Measurements from ENCODE around the gene PCMT1.
"Not testable (repeated sequence)": the region's sequence is repeated elsewhere in the genome, so short reads cannot be mapped to it uniquely, and the experiment has no call there.

Gene PCMT1

GRCh38 chr6:149823013-149823412 lies 73.5 kb downstream of the PCMT1 start:
- no peak for DNase-seq

DNA sequence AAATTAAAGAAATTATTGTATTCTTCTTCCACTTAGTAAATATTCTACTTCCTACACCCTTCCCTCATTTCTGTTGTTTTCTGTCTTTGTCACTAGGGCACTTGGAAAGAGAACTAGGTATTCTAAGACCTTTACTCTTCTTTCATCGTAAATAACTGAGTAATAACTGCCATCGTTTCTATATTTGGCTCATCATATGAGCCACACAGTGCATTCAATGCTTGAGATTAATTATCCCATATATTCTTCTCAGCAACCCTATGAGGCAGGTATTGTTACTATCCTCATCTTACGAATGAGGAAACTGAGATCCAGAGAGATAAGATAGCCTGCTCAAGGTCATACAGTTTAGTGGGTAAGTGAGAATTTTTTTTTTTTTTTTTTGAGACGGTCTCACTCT lies 75.8 kb downstream of the PCMT1 start:
- no peak for DNase-seq

- DNase-seq, result no peak
Observed at GRCh38 chr6:149830731-149831307, 81.3 kb downstream of the PCMT1 start.

DNA sequence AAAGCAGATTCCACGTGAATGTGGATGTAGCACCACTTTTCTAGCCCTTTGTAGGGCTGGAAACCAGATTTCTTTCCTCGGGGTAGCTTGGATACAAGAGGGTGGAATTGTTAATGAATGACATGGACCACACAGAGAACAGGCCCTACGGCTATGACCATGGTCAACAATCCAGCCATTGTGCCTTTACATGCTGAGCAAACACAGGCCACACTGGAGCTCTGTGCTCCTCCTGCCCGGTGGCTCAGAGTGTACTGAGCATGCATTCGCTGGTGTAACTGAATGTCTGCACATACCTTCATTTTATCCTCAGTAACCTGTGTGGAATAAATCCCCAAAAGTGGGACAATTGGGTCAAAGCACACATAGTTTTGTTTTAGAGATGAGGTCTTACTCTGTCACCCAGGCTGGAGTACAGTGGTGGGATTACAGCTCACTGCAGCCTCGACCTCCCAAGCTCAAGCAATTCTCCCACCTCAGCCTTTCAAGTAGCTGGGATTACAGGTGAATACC lies 81.8 kb downstream of the PCMT1 start:
- no peak for DNase-seq

GRCh38 chr6:149833651-149834050 lies 84.1 kb downstream of the PCMT1 start:
- no peak for DNase-seq

DNA sequence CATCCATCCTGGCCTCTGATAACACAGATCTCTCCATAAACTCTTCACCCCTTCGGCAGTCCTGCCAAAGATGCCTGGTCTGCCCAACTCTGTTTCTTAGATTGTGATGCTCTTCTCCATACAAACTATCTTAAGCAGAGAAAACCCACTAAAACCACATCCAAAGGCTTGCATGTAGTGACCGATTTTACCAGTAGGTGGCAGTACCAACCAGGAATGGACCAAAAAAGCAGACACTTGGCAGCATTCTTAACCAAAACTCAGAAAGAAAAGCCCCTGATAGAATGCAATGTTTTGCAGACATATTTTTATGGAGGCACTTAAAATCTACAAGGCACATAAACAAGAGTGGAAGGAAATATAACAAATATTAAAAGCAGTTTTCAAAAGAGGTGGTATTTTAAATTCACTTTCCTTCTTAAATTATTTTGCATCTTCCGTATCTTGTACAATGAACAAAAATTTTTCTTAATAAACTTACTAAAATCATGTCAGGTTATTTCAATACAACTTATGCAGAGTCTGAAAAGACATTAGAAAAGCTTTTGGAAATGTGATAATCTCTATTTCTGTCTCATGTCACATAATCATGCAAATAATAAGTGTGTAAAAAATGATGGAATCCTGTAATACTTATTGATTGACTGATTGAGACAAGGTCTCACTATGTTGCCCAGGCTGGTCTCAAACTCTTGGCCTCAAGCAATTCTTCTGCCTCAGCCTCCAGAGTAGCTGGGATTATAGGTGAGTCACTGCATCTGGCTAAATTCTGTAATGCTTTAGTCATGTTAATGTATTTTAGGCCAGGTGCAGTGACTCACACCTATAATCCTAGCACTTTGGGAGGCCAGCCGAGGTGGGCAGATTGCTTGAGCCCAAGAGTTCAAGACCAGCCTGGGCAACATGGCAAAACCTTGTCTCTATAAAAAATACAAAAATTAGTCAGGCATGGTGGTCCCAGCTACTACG lies 85.3 kb downstream of the PCMT1 start:
- DNase-seq, result peak in 1 of 2 experiments; percentile 23

- peak in 1 of 2 experiments; percentile 15 for DNase-seq
Observed at GRCh38 chr6:149840345-149841075, 91.0 kb downstream of the PCMT1 start.

- DNase-seq, result no peak
Observed at GRCh38 chr6:149842331-149842730, 92.8 kb downstream of the PCMT1 start.

DNA sequence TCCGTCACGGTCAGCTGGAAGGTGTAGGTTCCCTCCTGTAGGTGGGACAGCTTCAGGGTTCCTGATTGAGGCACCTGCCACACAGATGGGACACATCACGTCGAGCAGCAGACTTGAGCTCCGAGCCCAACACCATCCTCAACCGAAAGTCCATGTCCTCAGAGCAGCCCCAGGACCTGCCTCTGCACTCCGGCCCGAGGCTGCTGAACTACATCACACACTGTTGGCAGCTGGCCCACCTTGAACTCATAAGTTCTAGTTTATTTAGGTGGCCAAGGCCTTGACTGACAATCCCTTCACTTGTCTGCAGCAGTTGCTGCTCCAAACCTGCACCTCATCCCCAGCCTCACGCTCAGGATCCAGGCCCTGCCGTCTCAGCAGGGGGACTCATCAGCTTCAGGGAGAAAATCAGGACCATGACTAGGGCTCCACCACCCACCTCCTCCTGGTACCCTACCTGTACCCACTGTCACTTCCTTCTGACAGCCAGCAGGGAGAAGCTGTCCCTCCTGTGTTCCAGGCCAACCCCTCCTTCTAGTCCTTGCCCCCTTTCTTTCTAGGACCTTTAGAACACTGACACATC lies 93.6 kb downstream of the PCMT1 start:
- no peak for DNase-seq

DNA sequence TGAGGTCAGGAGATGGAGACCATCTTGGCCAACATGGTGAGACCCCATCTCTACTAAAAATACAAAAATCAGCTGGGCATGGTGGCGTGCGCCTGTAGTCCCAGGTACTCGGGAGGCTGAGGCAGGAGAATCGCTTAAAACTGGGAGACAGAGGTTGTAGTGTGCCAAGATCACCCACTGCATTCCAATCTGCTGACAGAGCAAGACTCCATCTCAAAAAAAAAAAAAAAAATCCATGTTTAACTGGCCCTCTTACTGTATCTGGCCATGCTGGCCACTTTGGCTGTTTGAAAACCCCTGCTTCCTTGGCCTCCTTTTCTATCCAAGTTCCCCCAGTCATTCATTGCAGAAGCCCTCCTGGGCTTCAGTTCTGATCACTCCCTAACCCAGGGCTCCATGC lies 94.5 kb downstream of the PCMT1 start:
- not testable (repeated sequence) for DNase-seq

GRCh38 chr6:149844480-149844879 lies 94.9 kb downstream of the PCMT1 start:
- no peak for DNase-seq

- DNase-seq, result no peak
Observed at GRCh38 chr6:149845549-149845948, 96.0 kb downstream of the PCMT1 start.

DNA sequence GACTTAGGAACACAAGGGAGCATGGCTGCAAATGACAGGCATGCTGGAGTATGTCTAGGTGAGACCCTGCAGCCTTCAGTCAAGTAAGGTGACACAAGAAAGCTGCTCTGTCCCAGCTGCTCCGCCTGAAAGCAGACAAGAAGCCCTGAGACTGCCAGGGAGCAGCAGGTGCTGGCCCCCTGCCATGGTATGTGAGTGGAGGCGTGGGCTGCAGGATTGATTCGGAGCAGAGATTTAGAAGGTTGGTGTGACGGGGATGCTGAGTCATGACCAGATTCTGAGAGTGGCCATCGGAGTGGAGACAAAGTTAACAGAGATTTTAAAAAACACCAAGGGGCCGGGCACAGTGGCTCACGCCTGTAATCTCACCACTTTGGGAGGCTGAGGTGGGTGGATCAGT lies 96.8 kb downstream of the PCMT1 start:
- no peak for DNase-seq

DNA sequence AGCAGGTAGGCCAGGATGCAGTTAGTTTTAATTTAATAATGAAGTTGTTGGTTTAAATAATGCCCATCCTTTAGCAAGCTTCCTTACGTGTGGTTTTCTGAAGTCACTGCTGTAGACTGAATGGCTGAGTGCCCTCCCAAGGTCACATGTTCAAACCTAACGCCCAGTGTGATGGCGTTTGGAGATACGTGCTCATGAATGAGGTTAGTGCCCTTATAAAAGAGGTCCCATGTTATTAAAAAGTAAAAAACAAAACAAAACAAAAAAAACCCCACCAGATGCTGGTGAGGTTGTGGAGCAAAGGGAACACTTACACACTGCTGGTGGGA lies 98.4 kb downstream of the PCMT1 start:
- no peak for DNase-seq

DNA sequence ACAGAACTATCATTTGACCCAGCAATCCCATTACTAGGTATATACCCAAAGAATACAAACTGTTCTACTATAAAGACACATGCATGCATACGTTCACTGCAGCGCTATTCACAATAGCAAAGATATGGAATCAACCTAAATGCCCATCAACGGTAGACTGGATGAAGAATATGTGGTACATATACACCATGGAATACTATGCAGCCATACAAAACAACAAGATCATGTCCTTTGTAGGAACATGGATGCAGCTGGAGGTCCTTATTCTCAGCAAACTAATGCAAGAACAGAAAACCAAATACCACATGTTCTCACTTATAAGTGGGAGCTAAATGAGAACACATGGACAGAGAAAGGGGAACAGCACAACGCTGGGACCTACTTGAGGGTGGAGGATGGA lies 98.8 kb downstream of the PCMT1 start:
- DNase-seq, result not testable (repeated sequence)

- no peak for DNase-seq
Observed at GRCh38 chr6:149851461-149852110, 102.0 kb downstream of the PCMT1 start.

DNA sequence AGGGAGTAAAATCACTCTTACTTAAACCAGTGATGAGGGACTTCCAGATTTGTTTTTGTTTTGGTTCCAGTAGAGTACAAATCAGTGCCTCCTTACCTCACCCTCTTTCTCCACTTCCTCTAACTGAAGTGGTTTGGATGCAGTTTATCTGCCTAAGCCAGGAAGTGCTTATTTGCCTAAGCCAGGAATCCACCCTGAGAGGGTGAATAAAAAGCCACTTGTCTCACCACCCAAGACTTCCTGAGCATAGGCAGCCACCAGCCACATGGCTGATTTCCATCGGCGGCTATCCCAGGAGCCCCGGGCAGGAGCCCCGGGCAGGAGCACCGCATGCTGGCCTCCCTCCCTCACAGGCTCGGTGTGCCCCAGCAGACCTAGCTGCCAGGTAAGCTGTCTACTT lies 102.6 kb downstream of the PCMT1 start:
- no peak for DNase-seq

GRCh38 chr6:149852881-149853280 lies 103.3 kb downstream of the PCMT1 start:
- DNase-seq, result no peak

GRCh38 chr6:149854017-149854416 lies 104.5 kb downstream of the PCMT1 start:
- DNase-seq, result not testable (repeated sequence)

DNA sequence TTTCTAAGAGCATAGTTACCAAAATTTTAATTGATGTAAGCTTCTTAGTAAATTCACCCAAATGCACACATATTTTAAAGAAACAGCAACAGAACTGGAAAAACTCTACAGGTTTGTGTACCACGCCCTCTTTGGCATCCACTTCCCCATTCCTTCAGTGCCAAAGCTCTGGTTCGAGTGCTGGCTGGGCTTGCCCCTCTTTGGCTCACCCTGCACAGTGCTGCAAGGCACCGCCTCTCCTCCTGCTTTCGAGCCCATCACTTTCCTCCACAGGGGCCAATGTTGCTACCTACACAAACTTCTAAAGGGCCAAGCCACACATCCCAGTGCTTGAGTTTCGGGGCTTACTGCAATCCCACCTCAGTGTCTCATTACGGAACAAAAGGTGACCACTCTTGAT lies 105.0 kb downstream of the PCMT1 start:
- no peak for DNase-seq

DNA sequence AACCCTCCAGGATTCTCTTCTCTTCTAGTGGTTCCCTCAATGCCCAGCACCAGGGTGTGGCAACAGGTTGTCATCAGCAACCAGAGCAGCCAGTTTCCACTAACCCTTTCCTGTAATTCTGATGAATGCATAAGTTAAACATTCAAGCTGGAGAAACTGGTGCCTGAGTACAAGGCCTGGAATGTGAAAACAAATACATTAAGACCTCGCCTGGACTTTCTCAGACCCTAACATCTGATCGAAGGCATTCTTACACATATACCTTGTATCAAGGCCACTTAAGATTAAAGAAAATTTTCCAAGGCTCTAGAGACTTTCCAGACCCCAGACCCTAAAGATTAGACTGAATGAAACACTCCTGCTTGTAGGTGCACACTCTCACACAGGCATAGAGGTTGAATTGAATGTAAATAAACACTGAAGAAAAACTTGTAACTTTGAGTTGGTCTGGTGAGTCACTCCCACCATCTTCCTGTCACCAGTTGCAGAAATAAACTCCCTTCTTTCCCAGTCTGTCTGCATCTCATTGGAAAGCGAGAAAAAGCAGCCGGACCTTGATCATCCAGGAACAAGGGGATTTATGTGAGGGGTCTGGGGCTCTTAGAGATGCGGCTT lies 105.6 kb downstream of the PCMT1 start:
- DNase-seq, result no peak

- DNase-seq, result no peak
Observed at GRCh38 chr6:149855741-149856140, 106.2 kb downstream of the PCMT1 start.

Data from NCI-H1930 (cell line).